ENCODE results near the gene GPX6.

DNA sequence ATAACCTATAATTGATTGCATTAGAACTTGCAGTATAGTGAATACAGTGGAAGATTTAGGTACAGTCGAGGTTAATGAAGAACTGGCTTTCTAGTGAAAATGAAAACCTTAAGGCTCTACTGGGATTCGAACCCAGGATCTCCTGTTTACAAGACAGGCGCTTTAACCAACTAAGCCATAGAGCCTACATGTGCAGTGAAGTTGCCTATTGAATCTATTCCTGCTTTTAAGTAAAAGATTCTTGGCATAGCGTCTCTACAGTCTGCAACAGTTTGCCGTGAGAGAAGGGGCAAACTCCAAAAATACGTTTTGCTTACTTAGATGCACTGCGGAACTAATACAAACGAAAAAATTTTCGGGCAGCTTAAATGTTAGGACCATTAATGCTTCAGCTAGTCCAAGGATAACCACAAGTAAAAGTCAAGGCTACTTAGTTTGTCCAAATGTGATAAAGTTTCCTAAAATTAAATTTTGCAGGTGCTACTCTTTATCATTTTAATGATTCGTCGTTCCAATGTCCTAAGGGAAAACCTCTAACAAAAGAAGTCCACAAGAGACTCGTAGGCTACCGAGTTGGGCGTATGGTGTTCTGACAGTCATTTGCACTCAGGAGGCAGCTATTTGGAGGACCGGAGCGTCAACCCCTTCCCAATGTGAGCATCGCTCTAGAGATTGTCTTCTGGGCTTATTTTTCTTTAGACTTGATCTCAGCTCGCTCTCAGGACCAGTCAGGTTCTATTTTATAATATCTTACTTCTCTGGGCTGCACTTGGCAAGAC is 41.0 kb downstream of the GPX6 start:
- TF ChIP-seq, protein P1, sequence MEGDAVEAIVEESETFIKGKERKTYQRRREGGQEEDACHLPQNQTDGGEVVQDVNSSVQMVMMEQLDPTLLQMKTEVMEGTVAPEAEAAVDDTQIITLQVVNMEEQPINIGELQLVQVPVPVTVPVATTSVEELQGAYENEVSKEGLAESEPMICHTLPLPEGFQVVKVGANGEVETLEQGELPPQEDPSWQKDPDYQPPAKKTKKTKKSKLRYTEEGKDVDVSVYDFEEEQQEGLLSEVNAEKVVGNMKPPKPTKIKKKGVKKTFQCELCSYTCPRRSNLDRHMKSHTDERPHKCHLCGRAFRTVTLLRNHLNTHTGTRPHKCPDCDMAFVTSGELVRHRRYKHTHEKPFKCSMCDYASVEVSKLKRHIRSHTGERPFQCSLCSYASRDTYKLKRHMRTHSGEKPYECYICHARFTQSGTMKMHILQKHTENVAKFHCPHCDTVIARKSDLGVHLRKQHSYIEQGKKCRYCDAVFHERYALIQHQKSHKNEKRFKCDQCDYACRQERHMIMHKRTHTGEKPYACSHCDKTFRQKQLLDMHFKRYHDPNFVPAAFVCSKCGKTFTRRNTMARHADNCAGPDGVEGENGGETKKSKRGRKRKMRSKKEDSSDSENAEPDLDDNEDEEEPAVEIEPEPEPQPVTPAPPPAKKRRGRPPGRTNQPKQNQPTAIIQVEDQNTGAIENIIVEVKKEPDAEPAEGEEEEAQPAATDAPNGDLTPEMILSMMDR (IDR thresholded peaks at IDR 0.05) = no peak
- no peak for TF ChIP-seq POLR2A (IDR thresholded peaks at IDR 0.05)

Data from esophagus squamous epithelium (tissue), 4 donors.